RWPE1 (cell line): Measurements from ENCODE around the gene MAMDC4.
"Not testable (repeated sequence)": the region's sequence is repeated elsewhere in the genome, so short reads cannot be mapped to it uniquely, and the experiment has no call there.

Experiments used
- CTCF ChIA-PET: fragments of 350-600 bp; sonication (Branson Sonifier 250); formaldehyde crosslinking; extraction: SDS; loops from one replicate; lab custom pipeline; 2021; lab: Yijun Ruan, JAX
- POLR2A ChIA-PET: fragments of 400-600 bp; formaldehyde crosslinking; extraction: SDS; loops from one replicate; lab custom pipeline; 2020; ENCODE audit warnings: antibody characterized with exemption; ENCODE audit not compliant: low non-redundant PET; lab: Yijun Ruan, JAX
- DNase-seq: peaks from one replicate; pipeline ENCODE4 v3.0.0; 2012; ENCODE audit warnings: low spot score
- H3K27ac ChIP-seq: fragments of 450-650 bp; 2 replicates; pipeline ENCODE4 v1.5.1; 2017
- CTCF ChIP-seq: fragments of 450-650 bp; conservative IDR thresholded peaks from 2 replicates; pipeline ENCODE4 v1.5.1; 2017; ENCODE audit warnings: low read depth, mild to moderate bottlenecking

MAMDC4 gene

GRCh38 chr9:136861874-136862457 lies 9.8 kb downstream of the MAMDC4 start:
- POLR2A ChIA-PET, result interaction anchor here (0.6 kb wide), 1 partner anchor 1979 kb away, joined by 3 read pairs; no protein-coding TSS in a partner anchor
- CTCF ChIA-PET, result interaction anchor here (0.6 kb wide), 3 partner anchors 20 to 168 kb away, joined by 3 read pairs; partner anchors contain the start of gene ABCA2
- H3K27ac ChIP-seq, result peak overlapping the region; percentile 98
- no peak for DNase-seq
- TF ChIP-seq CTCF, result no peak

- TF ChIP-seq CTCF, result no peak
- ChIA-PET POLR2A (interaction anchor here (0.6 kb wide), 1 partner anchor 1980 kb away, joined by 3 read pairs; no protein-coding TSS in a partner anchor), CTCF (interaction anchor here (0.7 kb wide), 1 partner anchor 21 kb away, joined by 4 read pairs; the partner anchor contains the start of gene AJM1)
- peak overlapping the region; percentile 98 for H3K27ac ChIP-seq
- no peak for DNase-seq
Measured at GRCh38 chr9:136862849-136863622, 10.9 kb downstream of the MAMDC4 start.

- no peak for DNase-seq
- CTCF ChIA-PET, result no interaction called here
- no peak for TF ChIP-seq CTCF
- H3K27ac ChIP-seq, result peak overlapping the region; percentile 98
- POLR2A ChIA-PET, result no interaction called here
Measured at GRCh38 chr9:136863623-136864273, 11.6 kb downstream of the MAMDC4 start.

- no peak for TF ChIP-seq CTCF
- POLR2A ChIA-PET, result interaction anchor here (0.6 kb wide), 1 partner anchor 84 kb away, joined by 8 read pairs; no protein-coding TSS in a partner anchor
- CTCF ChIA-PET, result no interaction called here
- H3K27ac ChIP-seq, result peak overlapping the region; percentile 74
- no peak for DNase-seq
Measured at GRCh38 chr9:136865041-136865767, 13.1 kb downstream of the MAMDC4 start.

GRCh38 chr9:136865768-136866103 lies 13.6 kb downstream of the MAMDC4 start:
- TF ChIP-seq CTCF, result no peak
- peak overlapping the region; percentile 74 for H3K27ac ChIP-seq
- ChIA-PET CTCF (interaction anchor here (0.9 to 1.0 kb wide), 2 partner anchors 17 to 21 kb away, joined by 3 read pairs; no protein-coding TSS in a partner anchor), POLR2A (interaction anchor here (1.0 kb wide), 1 partner anchor 16 kb away, joined by 4 read pairs; no protein-coding TSS in a partner anchor)
- DNase-seq, result no peak

- CTCF ChIA-PET, DNase-seq: not testable (repeated sequence)
- H3K27ac ChIP-seq, result peak overlapping the region; percentile 74
- POLR2A ChIA-PET, result interaction anchor here (0.7 kb wide), 1 partner anchor 22 kb away, joined by 3 read pairs; no protein-coding TSS in a partner anchor
Measured at GRCh38 chr9:136866898-136867421, 14.8 kb downstream of the MAMDC4 start.
